Measurements from ENCODE around the gene AP2M1. TPM values are rescaled to one million over a fixed set of nuclear protein-coding genes. Genes with fewer than 3 reads are reported as not detected.

The AP2M1 gene
- total and polyA plus RNA-seq, 2 of the 8 experiments (the other 6 are each of a cell fraction or from before 2014, with no cell fraction given), result 403 to 454 TPM

GRCh38 chr3:184167786-184168185, 6.9 kb upstream of the AP2M1 start:
- peaks cover 5 to 8% of the 10 kb centered on the region in 2 experiments for H4K20me1 ChIP-seq (replicated peaks in 1 of 2; ENCODE audit: control insufficient read depth in 1 of 2, insufficient read depth in 2 of 2, low read length in 2 of 2)
- no peak overlapping the region for H2AFZ ChIP-seq (ENCODE audit: low read length)
- H2BK5ac ChIP-seq (ENCODE audit: low read depth, low read length), result no peak overlapping the region
- H3K36me3 ChIP-seq (ENCODE audit: control insufficient read depth in 2 of 4, insufficient read depth in 4 of 4, low read length in 3 of 4), result peaks cover 7 to 59% (median 33%) of the 10 kb centered on the region in 4 experiments
- no peak overlapping the region for H3K4me3 ChIP-seq (ENCODE audit: extremely low read depth in 1 of 4, insufficient read depth in 2 of 4, low read depth in 3 of 4, low read length in 4 of 4)
- H4K5ac ChIP-seq (ENCODE audit: insufficient read length, low read depth, low read length), result no peak overlapping the region
- no peak overlapping the region for H3K18ac ChIP-seq (ENCODE audit: extremely low read depth, low read length)
- H3K56ac ChIP-seq (replicated peaks; ENCODE audit: insufficient read length, low read depth, low read length), result no peak overlapping the region
- ChIA-PET POLR2A (ENCODE audit: partially characterized antibody) (interaction anchor here (0.8 to 5.3 kb wide), 4 partner anchors 8 to 30 kb away, joined by 3 to 26 read pairs (median 4); partner anchors contain the start of gene DVL3), CTCF (ENCODE audit: partially characterized antibody) (interaction anchor here (1.2 kb wide), 1 partner anchor 60 kb away, joined by 3 read pairs; no protein-coding TSS in a partner anchor)
- no peak overlapping the region for H2BK20ac ChIP-seq (ENCODE audit: low read length)
- H3K4me1 ChIP-seq (replicated peaks in 1 of 4; ENCODE audit: control insufficient read depth in 3 of 4, insufficient read depth in 4 of 4, low read length in 3 of 4), result no peaks in the 10 kb centered on the region
- no peak overlapping the region for H3K4me2 ChIP-seq (ENCODE audit: insufficient read depth in 1 of 2, low read depth in 2 of 2, low read length in 2 of 2)
- H2BK120ac ChIP-seq (replicated peaks; ENCODE audit: low read depth, low read length), result no peak overlapping the region
- no peak overlapping the region for H3K14ac ChIP-seq (ENCODE audit: insufficient read length)
- H3K79me1 ChIP-seq (ENCODE audit: low read depth, low read length), result 0 out of 2 replicates have a peak, but pooled peaks cover 4% of the 10 kb centered on the region
- DNase-seq (ENCODE audit: low read depth in 1 of 2, low spot score in 2 of 2) (no peak), FAIRE-seq (no peak)
- no peak overlapping the region for H4K91ac ChIP-seq (replicated peaks; ENCODE audit: insufficient read length, low read length)
- no peak overlapping the region for H2BK15ac ChIP-seq (ENCODE audit: low read length)
- H3K27ac ChIP-seq (ENCODE audit: low read depth, low read length), result no peak overlapping the region
- TF ChIP-seq GTF2F1 (IDR thresholded peaks at IDR 0.05; ENCODE audit: borderline replicate concordance, low read depth, low read length) (no peak), SIN3A (conservative IDR thresholded peaks at IDR 0.05 in 1 of 2, IDR thresholded peaks at IDR 0.05 in 1 of 2; ENCODE audit: low read depth in 1 of 2, low read length in 2 of 2) (no peak)
- no peaks in the 10 kb centered on the region for H3K79me2 ChIP-seq (ENCODE audit: control insufficient read depth in 1 of 2, insufficient read depth in 2 of 2, low read length in 2 of 2)
- no peak overlapping the region for H3K4ac ChIP-seq (replicated peaks; ENCODE audit: insufficient read length, low read depth, low read length)
- no peaks in the 10 kb centered on the region for H3K27me3 ChIP-seq (replicated peaks in 1 of 4; ENCODE audit: control insufficient read depth in 3 of 4, extremely low read depth in 1 of 4, insufficient read depth in 3 of 4, low read length in 3 of 4)
- 94% methylated on average over 6 of the region's 8 CpGs; no CpG with 5 or more reads in 1 of the 2 experiments for WGBS, 2 experiments (ENCODE audit: extremely low coverage in 1 of 2, insufficient coverage in 1 of 2, insufficient read length in 1 of 2, insufficient replicate concordance in 2 of 2, low coverage in 1 of 2, low lambda C conversion rate in 2 of 2, missing lambda C conversion rate in 1 of 2)
- no peak overlapping the region for H2AK5ac ChIP-seq (ENCODE audit: low read depth, low read length)
- H2BK12ac ChIP-seq (ENCODE audit: low read depth, low read length), result no peak overlapping the region
- H3K9me3 ChIP-seq (ENCODE audit: insufficient read depth in 2 of 2, low read depth in 1 of 2, low read length in 1 of 2), result no peaks in the 10 kb centered on the region
- no peak overlapping the region for H3K9ac ChIP-seq (replicated peaks in 1 of 4; ENCODE audit: extremely low read depth in 1 of 4, low read depth in 3 of 4, low read length in 3 of 4)
- no peak overlapping the region for H4K8ac ChIP-seq (ENCODE audit: extremely low read depth, insufficient read depth, low read length)
- no peak overlapping the region for H3K23ac ChIP-seq (ENCODE audit: insufficient read length)
- H3K23me2 ChIP-seq (ENCODE audit: low read depth, low read length), result no peaks in the 10 kb centered on the region; the same call in 1 of the 2 replicates
